HUES64 (cell line): ENCODE results near the gene WDR6.

Source experiments
- H3K27ac ChIP-seq: 2 replicates; pipeline ENCODE4 v1.7.0; 2013; ENCODE audit warnings: low read depth, low read length, inconsistent platforms
- H3K27me3 ChIP-seq: 2 replicates; pipeline ENCODE4 v1.6.1; 2013; ENCODE audit warnings: mild to moderate bottlenecking, low read length; ENCODE audit not compliant: insufficient read depth
- H3K36me3 ChIP-seq: 2 replicates; pipeline ENCODE4 v1.6.1; 2013; ENCODE audit warnings: mild to moderate bottlenecking, low read length; ENCODE audit not compliant: insufficient read depth
- H3K4me1 ChIP-seq: 2 replicates; pipeline ENCODE4 v1.6.1; 2013; ENCODE audit warnings: mild to moderate bottlenecking, low read length, moderate library complexity; ENCODE audit not compliant: insufficient read depth
- H3K4me3 ChIP-seq: 2 replicates; pipeline ENCODE4 v1.5.1; 2013; ENCODE audit warnings: mild to moderate bottlenecking, low read length, moderate library complexity
- H3K9ac ChIP-seq: 2 replicates; pipeline ENCODE4 v1.6.1; 2013; ENCODE audit warnings: mild to moderate bottlenecking, low read depth, low read length
- H3K9me3 ChIP-seq: 2 replicates; pipeline ENCODE4 v1.6.1; 2013; ENCODE audit warnings: low read depth, low read length; ENCODE audit not compliant: insufficient read depth
- WGBS: fragments of 150-250, 120-280 bp; methylation state at CpG from one replicate; pipeline ENCODE4 v1.1.7; 2013; ENCODE audit warnings: missing lambda C conversion rate; 5-methylcytosine and 5-hydroxymethylcytosine counted together

The WDR6 gene

DNA sequence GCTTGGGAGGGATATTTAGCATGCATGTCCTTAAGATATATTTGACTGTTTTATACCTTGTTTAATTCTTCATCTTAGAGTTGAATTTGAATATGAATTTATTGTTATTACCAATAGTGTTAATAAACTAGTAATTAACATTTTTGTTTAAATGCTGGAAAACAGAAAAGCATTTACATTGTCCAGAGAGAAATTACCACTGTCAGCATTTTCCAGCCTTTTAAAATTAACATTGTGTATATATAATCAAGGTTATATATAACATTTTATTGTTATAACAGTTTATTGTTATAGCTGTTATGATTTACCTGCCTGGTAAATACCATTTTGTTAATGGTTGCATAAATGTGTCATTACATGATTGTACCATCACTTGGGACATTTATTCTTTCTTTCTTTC, 25.2 kb upstream of the WDR6 start:
- no peaks in the 10 kb centered on the region for H3K27me3 ChIP-seq
- H3K4me3 ChIP-seq, result no peak overlapping the region
- H3K9me3 ChIP-seq, result no peaks in the 10 kb centered on the region
- H3K27ac ChIP-seq, result no peak overlapping the region
- no peak overlapping the region for H3K9ac ChIP-seq
- no peaks in the 10 kb centered on the region for H3K4me1 ChIP-seq
- H3K36me3 ChIP-seq, result peaks cover 88% of the 10 kb centered on the region

DNA sequence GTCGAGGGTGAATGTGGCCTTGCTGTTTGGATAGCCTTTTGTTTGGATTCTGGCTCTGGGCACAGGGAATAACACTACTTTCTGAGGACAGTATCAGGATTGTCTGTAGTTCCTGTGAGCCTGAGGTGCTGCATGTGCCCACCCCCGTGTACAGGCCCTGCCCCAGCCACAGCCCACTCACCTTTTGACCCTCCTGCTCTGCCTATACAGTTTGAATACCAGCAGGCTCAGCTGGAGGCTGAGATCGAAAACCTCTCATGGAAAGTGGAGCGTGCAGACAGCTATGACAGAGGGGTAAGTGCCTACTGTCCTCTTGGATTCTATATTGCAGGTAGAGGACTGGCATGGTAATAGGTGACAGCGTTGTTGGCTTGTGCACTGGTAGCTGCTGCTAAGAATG, 24.5 kb upstream of the WDR6 start:
- no peak overlapping the region for H3K9ac ChIP-seq
- no peaks in the 10 kb centered on the region for H3K4me1 ChIP-seq
- H3K9me3 ChIP-seq, result no peaks in the 10 kb centered on the region
- H3K27me3 ChIP-seq, result no peaks in the 10 kb centered on the region
- no peak overlapping the region for H3K4me3 ChIP-seq
- WGBS, result 91% methylated on average over 5 of the region's 5 CpGs
- H3K36me3 ChIP-seq, result peaks cover 82% of the 10 kb centered on the region
- no peak overlapping the region for H3K27ac ChIP-seq

DNA sequence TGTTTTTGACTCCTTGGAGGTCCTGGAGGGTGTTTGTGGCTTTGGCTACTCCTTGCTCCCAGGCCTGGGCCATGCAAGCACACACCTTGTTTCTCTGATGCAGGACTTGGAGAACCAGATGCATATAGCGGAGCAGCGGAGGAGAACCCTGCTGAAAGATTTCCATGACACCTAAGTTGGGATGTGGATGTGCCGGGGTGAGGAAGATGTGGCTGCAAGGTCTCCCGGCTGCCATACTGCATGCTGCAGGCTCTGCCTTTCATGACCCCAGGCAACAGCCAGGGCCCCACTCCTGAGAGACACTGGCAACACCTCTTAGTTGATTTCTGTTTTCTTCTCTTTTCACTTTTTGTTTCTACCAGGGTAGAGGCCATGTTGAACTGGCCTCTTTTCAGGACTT, 24.1 kb upstream of the WDR6 start:
- H3K27ac ChIP-seq, result no peak overlapping the region
- H3K4me1 ChIP-seq, result no peaks in the 10 kb centered on the region
- H3K9ac ChIP-seq, result no peak overlapping the region
- H3K4me3 ChIP-seq, result no peak overlapping the region
- WGBS, result 93% methylated on average over 4 of the region's 4 CpGs
- H3K9me3 ChIP-seq, result no peaks in the 10 kb centered on the region
- H3K27me3 ChIP-seq, result no peaks in the 10 kb centered on the region
- peaks cover 78% of the 10 kb centered on the region for H3K36me3 ChIP-seq

- no peaks in the 10 kb centered on the region for H3K9me3 ChIP-seq
- H3K4me3 ChIP-seq, result no peak overlapping the region
- H3K27me3 ChIP-seq, result no peaks in the 10 kb centered on the region
- H3K9ac ChIP-seq, result no peak overlapping the region
- H3K4me1 ChIP-seq, result peaks cover 6% of the 10 kb centered on the region; the same call in 1 of the 2 replicates
- H3K36me3 ChIP-seq, result peaks cover 66% of the 10 kb centered on the region
- H3K27ac ChIP-seq, result no peak overlapping the region
Measured at GRCh38 chr3:48984663-48985062, 22.5 kb upstream of the WDR6 start.

GRCh38 chr3:48985831-48986376, 21.3 kb upstream of the WDR6 start:
- 94% methylated on average over 7 of the region's 7 CpGs for WGBS

DNA sequence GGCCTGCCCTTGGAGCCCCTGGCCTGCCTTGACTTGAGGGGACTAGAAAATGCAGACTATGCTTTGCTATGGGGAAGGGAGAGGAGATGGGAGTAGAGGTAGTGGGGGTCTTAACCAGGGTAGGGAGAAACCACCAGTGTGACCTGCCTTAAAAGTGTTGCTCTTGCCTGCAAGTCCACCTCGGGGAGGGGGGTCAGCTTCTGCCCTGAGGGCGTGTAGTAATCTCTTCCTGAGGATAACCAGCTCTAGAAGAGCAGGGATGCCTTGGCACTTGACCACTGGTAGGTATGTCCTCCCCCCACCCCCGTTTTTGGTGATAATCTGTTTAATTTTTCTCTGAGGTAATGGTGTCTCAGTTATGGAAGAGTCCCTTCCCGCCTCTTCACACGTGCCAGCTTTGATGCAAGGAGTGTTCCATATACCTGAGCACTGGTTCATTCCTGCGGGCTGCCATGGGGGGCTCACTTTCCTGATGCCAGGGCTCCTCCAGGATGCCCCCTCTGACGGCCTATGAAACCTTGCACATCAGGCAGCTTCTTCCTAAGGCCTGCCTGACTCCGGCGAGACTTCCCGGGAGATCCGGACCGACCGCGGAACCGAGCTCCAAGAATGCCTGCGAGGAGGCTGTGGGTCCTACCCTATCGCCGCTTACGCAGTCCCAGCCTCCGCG, 17.9 kb upstream of the WDR6 start:
- Histone ChIP-seq H3K9me3 (no peaks in the 10 kb centered on the region), H3K36me3 (peaks cover 21% of the 10 kb centered on the region), H3K4me1 (peaks cover 11% of the 10 kb centered on the region), H3K4me3 (peak overlapping the region; percentile 89), H3K27ac (peak overlapping the region; percentile 88), H3K9ac (peak overlapping the region; percentile 90), H3K27me3 (no peaks in the 10 kb centered on the region)
- WGBS, result 8% methylated on average over 21 of the region's 21 CpGs

More at GRCh38 chr3:48985831-48986376, 21.3 kb upstream of the WDR6 start:
- Histone ChIP-seq H3K9me3 (no peaks in the 10 kb centered on the region), H3K27ac (no peak overlapping the region), H3K9ac (no peak overlapping the region), H3K36me3 (peaks cover 55% of the 10 kb centered on the region), H3K4me1 (peaks cover 6% of the 10 kb centered on the region), H3K27me3 (no peaks in the 10 kb centered on the region), H3K4me3 (no peak overlapping the region)

- Histone ChIP-seq H3K4me1 (peaks cover 11% of the 10 kb centered on the region), H3K27me3 (no peaks in the 10 kb centered on the region), H3K9me3 (no peaks in the 10 kb centered on the region), H3K27ac (peak within 1 kb of the TSS; percentile 88), H3K9ac (peak within 1 kb of the TSS; percentile 90), H3K36me3 (peaks cover 14% of the 10 kb centered on the region; the same call in 1 of the 2 replicates), H3K4me3 (peak within 1 kb of the TSS; percentile 89)
- under 1% methylated on average over 91 of the region's 91 CpGs for WGBS
Measured at GRCh38 chr3:48989796-48990635, 17.2 kb upstream of the WDR6 start, which contains the start of gene P4HTM. Gene P4HTM, plus strand, starts transcription at chr3:48990241. Its CDS starts 16 bp downstream, at chr3:48990257.

GRCh38 chr3:48990636-48991469, 16.3 kb upstream of the WDR6 start:
- H3K4me3 ChIP-seq, result peak overlapping the region; percentile 89
- H3K27ac ChIP-seq, result peak overlapping the region; percentile 88
- H3K4me1 ChIP-seq, result peaks cover 11% of the 10 kb centered on the region
- H3K27me3 ChIP-seq, result no peaks in the 10 kb centered on the region
- WGBS, result 7% methylated on average over 40 of the region's 40 CpGs
- peaks cover 5% of the 10 kb centered on the region; the same call in 1 of the 2 replicates for H3K36me3 ChIP-seq
- H3K9ac ChIP-seq, result peak overlapping the region; percentile 90
- no peaks in the 10 kb centered on the region for H3K9me3 ChIP-seq

DNA sequence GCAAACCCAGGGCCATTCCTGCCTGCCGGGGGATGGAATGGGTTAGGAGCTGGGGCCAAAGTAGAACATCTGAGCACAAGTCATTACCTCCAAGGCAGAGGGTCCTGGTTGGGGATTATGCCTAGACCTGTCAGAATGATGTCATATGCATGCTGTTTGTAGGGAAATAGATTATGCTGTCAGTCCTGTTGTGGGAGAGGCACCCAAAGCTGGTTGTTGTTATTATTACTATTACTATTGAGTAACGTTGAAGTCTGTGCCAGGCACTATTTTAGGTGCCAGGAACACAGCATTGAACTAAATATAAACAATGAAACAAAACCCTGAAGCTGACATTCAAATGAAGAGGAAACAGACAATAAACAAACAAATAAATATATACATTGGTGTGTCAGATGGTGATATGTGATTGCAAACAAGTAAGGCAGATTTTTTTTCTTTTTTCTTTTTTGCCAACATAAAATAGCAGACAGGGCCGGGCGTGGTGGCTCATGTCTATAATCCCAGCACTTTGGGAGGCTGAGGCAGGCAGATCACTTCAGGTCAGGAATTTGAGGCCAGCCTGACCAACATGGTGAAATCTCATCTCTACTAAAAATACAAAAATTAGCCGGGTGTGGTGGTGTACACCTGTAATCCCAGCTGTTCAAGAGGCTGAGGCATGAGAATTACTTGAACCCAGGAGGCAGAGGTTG, 15.2 kb upstream of the WDR6 start:
- no peaks in the 10 kb centered on the region for H3K9me3 ChIP-seq
- no peak overlapping the region for H3K9ac ChIP-seq
- H3K27me3 ChIP-seq, result no peaks in the 10 kb centered on the region
- peaks cover 11% of the 10 kb centered on the region for H3K4me1 ChIP-seq
- peaks cover 4% of the 10 kb centered on the region; the same call in 1 of the 2 replicates for H3K36me3 ChIP-seq
- no peak overlapping the region for H3K27ac ChIP-seq
- WGBS, result 97% methylated on average over 5 of the region's 5 CpGs
- peak overlapping the region; percentile 89; the same call in 1 of the 2 replicates for H3K4me3 ChIP-seq

- no peak overlapping the region for H3K27ac ChIP-seq
- peaks cover 6% of the 10 kb centered on the region; the same call in 1 of the 2 replicates for H3K36me3 ChIP-seq
- H3K9me3 ChIP-seq, result no peaks in the 10 kb centered on the region
- no peak overlapping the region for H3K4me3 ChIP-seq
- no peak overlapping the region for H3K9ac ChIP-seq
- peaks cover 10% of the 10 kb centered on the region for H3K4me1 ChIP-seq
- no peaks in the 10 kb centered on the region for H3K27me3 ChIP-seq
Measured at GRCh38 chr3:48993834-48994233, 13.4 kb upstream of the WDR6 start.
